HepG2 (cell line): Measurements from ENCODE around the gene MED12L. TPM values are rescaled to one million over a fixed set of nuclear protein-coding genes. Genes with fewer than 3 reads are reported as not detected.

Experiments used
- EP300 ChIP-seq, 3 experiments: sonication (generic) in 1 of 3; formaldehyde crosslinking in 1 of 3; IDR thresholded peaks; 2 replicates each; pipeline versions ENCODE4 v1.5.1 to v1.6.1; 2011 to 2020; ENCODE audit warnings: low read depth in 2 of 3, low read length in 2 of 3, borderline replicate concordance in 1 of 3, improper control_type of control experiment in 1 of 3, mild to moderate bottlenecking in 1 of 3, missing genetic modification reagents in 1 of 3, moderate library complexity in 1 of 3
- FIP1L1 ChIP-seq: fragments of 200-400 bp; formaldehyde crosslinking; IDR thresholded peaks from 2 replicates; pipeline ENCODE4 v1.6.1; 2018; ENCODE audit warnings: low read depth, mild to moderate bottlenecking, low read length, moderate library complexity, borderline replicate concordance; ENCODE audit not compliant: insufficient read depth
- FOXA1 ChIP-seq, 2 experiments: fragments of 450-650 bp in 1 of 2; sonication (generic) in 1 of 2; formaldehyde crosslinking in 1 of 2; IDR thresholded peaks; 2 replicates each; pipeline versions ENCODE4 v1.4.0 to v1.6.1; 2016 to 2020; ENCODE audit warnings: missing genetic modification reagents in 1 of 2
- HDAC2 ChIP-seq: sonication (generic); formaldehyde crosslinking; IDR thresholded peaks from 2 replicates; pipeline ENCODE4 v1.4.0; 2020; ENCODE audit warnings: missing genetic modification reagents
- HNRNPK ChIP-seq: fragments of 200-400 bp; formaldehyde crosslinking; IDR thresholded peaks from 2 replicates; pipeline ENCODE4 v1.6.1; 2018; ENCODE audit warnings: low read length, low read depth, moderate library complexity, mild to moderate bottlenecking; ENCODE audit not compliant: poor library complexity, severe bottlenecking
- KLF11 ChIP-seq: IDR thresholded peaks from 2 replicates; pipeline ENCODE4 v1.6.1; 2016; ENCODE audit warnings: missing compliant biosample characterization
- MTF2 ChIP-seq: sonication (generic); formaldehyde crosslinking; IDR thresholded peaks from 2 replicates; pipeline ENCODE4 v1.5.0; 2020; ENCODE audit warnings: missing genetic modification reagents, borderline replicate concordance
- NFE2L2 ChIP-seq: fragments of 150-350 bp; IDR thresholded peaks from 2 replicates; pipeline ENCODE4 v1.6.1; 2014; ENCODE audit warnings: low read length
- NFRKB ChIP-seq: fragments of 450-650 bp; IDR thresholded peaks from 2 replicates; pipeline ENCODE4 v1.6.1; 2017
- NR2F6 ChIP-seq, 2 experiments: IDR thresholded peaks; 2 replicates each; pipeline ENCODE4 v1.6.1; 2016; ENCODE audit warnings: antibody characterized with exemption in 1 of 2, mild to moderate bottlenecking in 1 of 2
- PLRG1 ChIP-seq: fragments of 450-650 bp; conservative IDR thresholded peaks from 2 replicates; pipeline ENCODE4 v1.6.1; 2016
- SIN3B ChIP-seq: fragments of 150-350 bp; IDR thresholded peaks from 2 replicates; pipeline ENCODE4 v1.6.1; 2014; ENCODE audit warnings: low read length
- ZNF296 ChIP-seq: sonication (generic); formaldehyde crosslinking; conservative IDR thresholded peaks from 2 replicates; pipeline ENCODE4 v1.5.0; 2020; ENCODE audit warnings: mild to moderate bottlenecking, missing genetic modification reagents
- ZNF326 ChIP-seq: sonication (generic); formaldehyde crosslinking; IDR thresholded peaks from 2 replicates; pipeline ENCODE4 v1.4.0; 2020; ENCODE audit warnings: missing genetic modification reagents, borderline replicate concordance
- ZNF335 ChIP-seq: sonication (generic); formaldehyde crosslinking; IDR thresholded peaks from 2 replicates; pipeline ENCODE4 v1.4.0; 2020; ENCODE audit warnings: missing genetic modification reagents
- ZNF652 ChIP-seq: IDR thresholded peaks from 2 replicates; pipeline ENCODE4 v1.6.1; 2016; ENCODE audit warnings: low read depth, borderline replicate concordance
- ZNF7 ChIP-seq: IDR thresholded peaks from 2 replicates; pipeline ENCODE4 v1.6.1; 2016; ENCODE audit warnings: missing biosample characterization, missing genetic modification reagents
- polyA plus RNA-seq, 8 experiments: library from polyadenylated mRNA; depleted of rRNA in 3 of 8; stranded (reverse) in 7 of 8; unstranded in 1 of 8; fragments of >200 nt; fragmentation: Illumina TruSeq in 4 of 8; extraction: Trizol in 4 of 8; gene quantifications; 2 replicates each; pipeline versions ENCODE4 v1.2.1 to v1.2.3, GENCODE V29; 2011 to 2016; ENCODE audit warnings: low read depth in 4 of 8, missing spikeins in 1 of 8, mixed read lengths in 1 of 8; ENCODE audit not compliant: insufficient read depth in 1 of 8
- total RNA-seq, 5 experiments: library from RNA; depleted of rRNA; stranded (reverse); fragments of >200 nt; fragmentation: Illumina TruSeq; extraction: Trizol; gene quantifications; 2 replicates each; pipeline ENCODE4 v1.2.3, GENCODE V29; 2016; ENCODE audit warnings: low read depth in 1 of 5
- TF ChIP-seq, protein P1 (sequence below): sonication (generic); formaldehyde crosslinking; IDR thresholded peaks from 2 replicates; pipeline ENCODE4 v1.4.0; 2020; ENCODE audit warnings: missing genetic modification reagents
- TF ChIP-seq, protein P2 (sequence below): sonication (generic); formaldehyde crosslinking; IDR thresholded peaks from 2 replicates; pipeline ENCODE4 v1.4.0; 2020; ENCODE audit warnings: mild to moderate bottlenecking, missing genetic modification reagents, borderline replicate concordance
- TF ChIP-seq, protein P3 (sequence below): IDR thresholded peaks from 2 replicates; pipeline ENCODE4 v1.6.1; 2018; ENCODE audit warnings: missing genetic modification reagents, mild to moderate bottlenecking, missing compliant biosample characterization
- TF ChIP-seq, protein P4 (sequence below), 2 experiments: sonication (generic) in 1 of 2; formaldehyde crosslinking in 1 of 2; IDR thresholded peaks; 2 replicates each; pipeline versions ENCODE4 v1.4.0 to v1.6.1; 2016 to 2020; ENCODE audit warnings: borderline replicate concordance in 1 of 2, low read depth in 1 of 2, mild to moderate bottlenecking in 1 of 2, missing genetic modification reagents in 1 of 2

MED12L gene
- total and polyA plus RNA-seq, 2 of the 13 experiments (the other 11 are each of a cell fraction or from before 2014, with no cell fraction given), result 0.07 to 0.64 TPM

DNA sequence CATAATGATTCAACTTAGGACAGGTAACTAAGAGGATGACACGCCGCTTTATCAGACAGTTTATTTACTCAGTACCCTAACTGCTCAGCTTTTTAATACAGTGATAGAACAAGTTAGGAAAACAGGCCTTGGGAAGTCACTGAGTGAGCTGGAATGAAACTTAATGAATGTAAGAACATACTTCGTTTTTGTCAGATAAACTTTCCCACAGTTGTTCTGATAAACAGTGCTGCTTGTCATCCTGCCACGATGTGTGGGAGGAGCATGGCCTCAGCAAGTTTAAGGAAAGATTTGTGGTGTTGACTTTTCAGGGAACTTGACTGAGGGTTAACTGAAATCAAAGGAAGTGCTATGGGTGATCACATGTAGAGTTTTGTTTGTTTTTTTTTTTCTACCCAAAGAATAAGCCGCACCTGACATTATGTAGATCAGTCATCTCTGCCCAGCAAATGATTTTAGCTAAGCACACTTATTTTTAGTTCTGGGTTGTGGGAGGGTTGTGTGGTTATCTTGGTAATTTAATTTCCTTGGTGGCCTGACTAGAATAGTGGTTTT, 198.5 kb downstream of the MED12L start (continued):
- TF ChIP-seq, protein P1, sequence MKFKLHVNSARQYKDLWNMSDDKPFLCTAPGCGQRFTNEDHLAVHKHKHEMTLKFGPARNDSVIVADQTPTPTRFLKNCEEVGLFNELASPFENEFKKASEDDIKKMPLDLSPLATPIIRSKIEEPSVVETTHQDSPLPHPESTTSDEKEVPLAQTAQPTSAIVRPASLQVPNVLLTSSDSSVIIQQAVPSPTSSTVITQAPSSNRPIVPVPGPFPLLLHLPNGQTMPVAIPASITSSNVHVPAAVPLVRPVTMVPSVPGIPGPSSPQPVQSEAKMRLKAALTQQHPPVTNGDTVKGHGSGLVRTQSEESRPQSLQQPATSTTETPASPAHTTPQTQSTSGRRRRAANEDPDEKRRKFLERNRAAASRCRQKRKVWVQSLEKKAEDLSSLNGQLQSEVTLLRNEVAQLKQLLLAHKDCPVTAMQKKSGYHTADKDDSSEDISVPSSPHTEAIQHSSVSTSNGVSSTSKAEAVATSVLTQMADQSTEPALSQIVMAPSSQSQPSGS, result 0 out of 2 replicates have a peak, but pooled peaks have one; percentile 37
- TF ChIP-seq ZNF652 (peak; percentile 68; the same call in 1 of the 2 replicates), SIN3B (no peak), FIP1L1 (no peak), ZNF296 (CRISPR knock-in tag) (no peak), FOXA1 (IDR thresholded peaks at IDR 0.05) (no peak), FOXA1 (CRISPR knock-in tag; IDR thresholded peaks at IDR 0.05) (peak; percentile 88), MTF2 (no peak), HDAC2 (CRISPR knock-in tag) (peak; percentile 65; the same call in 1 of the 2 replicates), NR2F6 (IDR thresholded peaks at IDR 0.05) (peak; percentile 52; the same call in 1 of the 2 replicates), NR2F6 (CRISPR knock-in tag; IDR thresholded peaks at IDR 0.05) (peak; percentile 58), HNRNPK (no peak), ZNF326 (CRISPR knock-in tag) (no peak), ZNF335 (CRISPR knock-in tag) (no peak), NFE2L2 (no peak), PLRG1 (no peak), EP300 (IDR thresholded peaks at IDR 0.05; ENCODE audit: low read depth in 2 of 2, low read length in 2 of 2) (peak in 1 of 2 experiments; percentile 66; a peak in 2 of 4 replicates), EP300 (CRISPR knock-in tag; IDR thresholded peaks at IDR 0.05; ENCODE audit: borderline replicate concordance) (0 out of 2 replicates have a peak, but pooled peaks have one; percentile 45), ZNF7 (CRISPR knock-in tag) (no peak), KLF11 (CRISPR knock-in tag) (no peak), NFRKB (no peak)
- TF ChIP-seq, protein P2, sequence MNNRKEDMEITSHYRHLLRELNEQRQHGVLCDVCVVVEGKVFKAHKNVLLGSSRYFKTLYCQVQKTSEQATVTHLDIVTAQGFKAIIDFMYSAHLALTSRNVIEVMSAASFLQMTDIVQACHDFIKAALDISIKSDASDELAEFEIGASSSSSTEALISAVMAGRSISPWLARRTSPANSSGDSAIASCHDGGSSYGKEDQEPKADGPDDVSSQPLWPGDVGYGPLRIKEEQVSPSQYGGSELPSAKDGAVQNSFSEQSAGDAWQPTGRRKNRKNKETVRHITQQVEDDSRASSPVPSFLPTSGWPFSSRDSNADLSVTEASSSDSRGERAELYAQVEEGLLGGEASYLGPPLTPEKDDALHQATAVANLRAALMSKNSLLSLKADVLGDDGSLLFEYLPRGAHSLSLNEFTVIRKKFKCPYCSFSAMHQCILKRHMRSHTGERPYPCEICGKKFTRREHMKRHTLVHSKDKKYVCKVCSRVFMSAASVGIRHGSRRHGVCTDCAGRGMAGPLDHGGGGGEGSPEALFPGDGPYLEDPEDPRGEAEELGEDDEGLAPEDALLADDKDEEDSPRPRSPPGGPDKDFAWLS, result no peak
- TF ChIP-seq, protein P3, sequence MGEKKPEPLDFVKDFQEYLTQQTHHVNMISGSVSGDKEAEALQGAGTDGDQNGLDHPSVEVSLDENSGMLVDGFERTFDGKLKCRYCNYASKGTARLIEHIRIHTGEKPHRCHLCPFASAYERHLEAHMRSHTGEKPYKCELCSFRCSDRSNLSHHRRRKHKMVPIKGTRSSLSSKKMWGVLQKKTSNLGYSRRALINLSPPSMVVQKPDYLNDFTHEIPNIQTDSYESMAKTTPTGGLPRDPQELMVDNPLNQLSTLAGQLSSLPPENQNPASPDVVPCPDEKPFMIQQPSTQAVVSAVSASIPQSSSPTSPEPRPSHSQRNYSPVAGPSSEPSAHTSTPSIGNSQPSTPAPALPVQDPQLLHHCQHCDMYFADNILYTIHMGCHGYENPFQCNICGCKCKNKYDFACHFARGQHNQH, result 0 out of 2 replicates have a peak, but pooled peaks have one; percentile 30
- TF ChIP-seq, protein P4, sequence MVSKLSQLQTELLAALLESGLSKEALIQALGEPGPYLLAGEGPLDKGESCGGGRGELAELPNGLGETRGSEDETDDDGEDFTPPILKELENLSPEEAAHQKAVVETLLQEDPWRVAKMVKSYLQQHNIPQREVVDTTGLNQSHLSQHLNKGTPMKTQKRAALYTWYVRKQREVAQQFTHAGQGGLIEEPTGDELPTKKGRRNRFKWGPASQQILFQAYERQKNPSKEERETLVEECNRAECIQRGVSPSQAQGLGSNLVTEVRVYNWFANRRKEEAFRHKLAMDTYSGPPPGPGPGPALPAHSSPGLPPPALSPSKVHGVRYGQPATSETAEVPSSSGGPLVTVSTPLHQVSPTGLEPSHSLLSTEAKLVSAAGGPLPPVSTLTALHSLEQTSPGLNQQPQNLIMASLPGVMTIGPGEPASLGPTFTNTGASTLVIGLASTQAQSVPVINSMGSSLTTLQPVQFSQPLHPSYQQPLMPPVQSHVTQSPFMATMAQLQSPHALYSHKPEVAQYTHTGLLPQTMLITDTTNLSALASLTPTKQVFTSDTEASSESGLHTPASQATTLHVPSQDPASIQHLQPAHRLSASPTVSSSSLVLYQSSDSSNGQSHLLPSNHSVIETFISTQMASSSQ (IDR thresholded peaks at IDR 0.05; ENCODE audit: low read depth), result no peak; the same call in 1 of the 2 replicates
- TF ChIP-seq, protein P4 (CRISPR knock-in tag; IDR thresholded peaks at IDR 0.05; ENCODE audit: borderline replicate concordance), result no peak
